Muscle layer of duodenum (tissue), 2 donors: ENCODE data around the gene SIK3.
"Not testable (repeated sequence)": the region's sequence is repeated elsewhere in the genome, so short reads cannot be mapped to it uniquely, and the experiment has no call there.

Experiments used
- H3K27ac ChIP-seq: one replicate; pipeline ENCODE4 v1.7.0; 2013; ENCODE audit warnings: mild to moderate bottlenecking, low read length
- H3K27me3 ChIP-seq: one replicate; pipeline ENCODE4 v1.7.0; 2013; ENCODE audit warnings: low read depth, mild to moderate bottlenecking, control low read depth, low read length
- H3K36me3 ChIP-seq, 2 donors: one replicate each; pipeline ENCODE4 v1.7.0; 2013; ENCODE audit warnings: low read length in 2 of 2, control low read depth in 1 of 2, mild to moderate bottlenecking in 1 of 2; ENCODE audit not compliant: insufficient read depth in 2 of 2, control insufficient read depth in 1 of 2
- H3K4me1 ChIP-seq, 2 donors: one replicate each; pipeline ENCODE4 v1.7.0; 2013; ENCODE audit warnings: low read length in 2 of 2, mild to moderate bottlenecking in 2 of 2, control low read depth in 1 of 2, moderate library complexity in 1 of 2; ENCODE audit not compliant: insufficient read depth in 2 of 2, control insufficient read depth in 1 of 2
- H3K4me3 ChIP-seq, 2 donors: one replicate each; pipeline ENCODE4 v1.7.0; 2013; ENCODE audit warnings: low read length in 2 of 2, low read depth in 1 of 2, mild to moderate bottlenecking in 1 of 2
- H3K9me3 ChIP-seq, 2 donors: one replicate each; pipeline ENCODE4 v1.7.0; 2013; ENCODE audit warnings: low read length in 2 of 2, control low read depth in 1 of 2, mild to moderate bottlenecking in 1 of 2; ENCODE audit not compliant: control insufficient read depth in 1 of 2
- donor health status: healthy.

The SIK3 gene

GRCh38 chr11:117130396-117130795, 32.2 kb upstream of the SIK3 start:
- not testable (repeated sequence) for H3K27me3 ChIP-seq, H3K27ac ChIP-seq, H3K36me3 ChIP-seq, H3K9me3 ChIP-seq, H3K4me1 ChIP-seq, H3K4me3 ChIP-seq

- no peak overlapping the region for H3K27ac ChIP-seq
- H3K4me1 ChIP-seq: no peaks in the 10 kb centered on the region
- H3K4me3 ChIP-seq: no peak overlapping the region
- no peaks in the 10 kb centered on the region for H3K36me3 ChIP-seq
- H3K27me3 ChIP-seq: no peaks in the 10 kb centered on the region
- H3K9me3 ChIP-seq: no peaks in the 10 kb centered on the region
Measured at GRCh38 chr11:117128289-117128688, 30.1 kb upstream of the SIK3 start.

GRCh38 chr11:117127171-117127901, 29.1 kb upstream of the SIK3 start:
- Histone ChIP-seq H3K4me1 (no peaks in the 10 kb centered on the region), H3K4me3 (no peak overlapping the region), H3K9me3 (no peaks in the 10 kb centered on the region), H3K36me3 (no peaks in the 10 kb centered on the region), H3K27ac (no peak overlapping the region), H3K27me3 (no peaks in the 10 kb centered on the region)

- Histone ChIP-seq H3K4me3 (no peak overlapping the region), H3K4me1 (no peaks in the 10 kb centered on the region)
Measured at GRCh38 chr11:117126223-117126965, 28.2 kb upstream of the SIK3 start.

GRCh38 chr11:117122556-117122955, 24.3 kb upstream of the SIK3 start:
- H3K4me1 ChIP-seq: no peaks in the 10 kb centered on the region
- H3K9me3 ChIP-seq: no peaks in the 10 kb centered on the region
- H3K36me3 ChIP-seq: no peaks in the 10 kb centered on the region
- no peaks in the 10 kb centered on the region for H3K27me3 ChIP-seq
- H3K4me3 ChIP-seq: no peak overlapping the region
- no peak overlapping the region for H3K27ac ChIP-seq

More at GRCh38 chr11:117126223-117126965, 28.2 kb upstream of the SIK3 start:
- no peak overlapping the region for H3K27ac ChIP-seq
- H3K27me3 ChIP-seq: no peaks in the 10 kb centered on the region
- no peaks in the 10 kb centered on the region for H3K36me3 ChIP-seq
- no peaks in the 10 kb centered on the region for H3K9me3 ChIP-seq

- H3K9me3 ChIP-seq: no peaks in the 10 kb centered on the region
- no peak overlapping the region for H3K27ac ChIP-seq
- H3K4me1 ChIP-seq: no peaks in the 10 kb centered on the region
- no peak overlapping the region for H3K4me3 ChIP-seq
- H3K27me3 ChIP-seq: no peaks in the 10 kb centered on the region
- no peaks in the 10 kb centered on the region for H3K36me3 ChIP-seq
Measured at GRCh38 chr11:117121176-117121575, 22.9 kb upstream of the SIK3 start.

GRCh38 chr11:117117681-117118080, 19.5 kb upstream of the SIK3 start:
- no peaks in the 10 kb centered on the region for H3K9me3 ChIP-seq
- H3K4me1 ChIP-seq: no peaks in the 10 kb centered on the region
- no peaks in the 10 kb centered on the region for H3K36me3 ChIP-seq
- H3K4me3 ChIP-seq: no peak overlapping the region
- no peaks in the 10 kb centered on the region for H3K27me3 ChIP-seq
- no peak overlapping the region for H3K27ac ChIP-seq

GRCh38 chr11:117112939-117113338, 14.7 kb upstream of the SIK3 start:
- H3K27me3 ChIP-seq, H3K27ac ChIP-seq, H3K4me3 ChIP-seq, H3K9me3 ChIP-seq, H3K36me3 ChIP-seq, H3K4me1 ChIP-seq: not testable (repeated sequence)

- not testable (repeated sequence) for H3K4me1 ChIP-seq, H3K4me3 ChIP-seq, H3K27ac ChIP-seq, H3K36me3 ChIP-seq, H3K9me3 ChIP-seq, H3K27me3 ChIP-seq
Measured at GRCh38 chr11:117112497-117112896, 14.3 kb upstream of the SIK3 start.

GRCh38 chr11:117110294-117110950, 12.2 kb upstream of the SIK3 start:
- H3K9me3 ChIP-seq: no peaks in the 10 kb centered on the region
- no peaks in the 10 kb centered on the region for H3K27me3 ChIP-seq
- H3K27ac ChIP-seq: no peak overlapping the region
- no peaks in the 10 kb centered on the region for H3K4me1 ChIP-seq
- H3K36me3 ChIP-seq: no peaks in the 10 kb centered on the region
- H3K4me3 ChIP-seq: no peak overlapping the region

- no peaks in the 10 kb centered on the region for H3K36me3 ChIP-seq
- H3K27ac ChIP-seq: no peak overlapping the region
- no peaks in the 10 kb centered on the region for H3K9me3 ChIP-seq
- no peaks in the 10 kb centered on the region for H3K4me1 ChIP-seq
- H3K4me3 ChIP-seq: no peak overlapping the region
- H3K27me3 ChIP-seq: no peaks in the 10 kb centered on the region
Measured at GRCh38 chr11:117107701-117108590, 9.7 kb upstream of the SIK3 start.
